SK-N-SH treated with all-trans-retinoic acid at 6 μM for 48 hours (cell line): ENCODE data around the gene PLEKHA1.

Experiments used
- PATZ1 ChIP-seq: fragments of 250-450 bp; sonication (Bioruptor Pico); IDR thresholded peaks from 2 replicates; pipeline ENCODE4 v1.8.0; 2020; ENCODE audit warnings: mild to moderate bottlenecking, moderate library complexity, borderline replicate concordance
- RARB ChIP-seq: fragments of 250-450 bp; sonication (Bioruptor Pico); IDR thresholded peaks from 2 replicates; pipeline ENCODE4 v1.8.0; 2021; ENCODE audit warnings: mild to moderate bottlenecking, moderate library complexity
- SNAI2 ChIP-seq: fragments of 250-450 bp; sonication (Bioruptor Pico); IDR thresholded peaks from 2 replicates; pipeline ENCODE4 v1.5.0; 2020; ENCODE audit warnings: mild to moderate bottlenecking, moderate library complexity
- ZFP3 ChIP-seq: fragments of 250-450 bp; sonication (Bioruptor Pico); IDR thresholded peaks from 2 replicates; pipeline ENCODE4 v1.5.0; 2020; ENCODE audit warnings: mild to moderate bottlenecking, moderate library complexity

GRCh38 chr10:122461729-122462532, 87.4 kb downstream of the PLEKHA1 start:
- no peak for TF ChIP-seq PATZ1 (CRISPR knock-in tag)
- TF ChIP-seq RARB: no peak
- TF ChIP-seq SNAI2: no peak
- TF ChIP-seq ZFP3: no peak
